NCI-H2171 treated with DMSO at 0.1 percent for 48 hours (cell line): ENCODE data around the gene PSORS1C2.
"Not testable (repeated sequence)": the region's sequence is repeated elsewhere in the genome, so short reads cannot be mapped to it uniquely, and the experiment has no call there.

ENCODE experiments used
- DNase-seq: peaks from one replicate; lab custom pipeline; 2025; lab: John Stamatoyannopoulos, UW

Gene PSORS1C2

GRCh38 chr6:31138982-31139381 is at the start of gene PSORS1C2:
Gene PSORS1C2, minus strand, starts transcription at chr6:31139066. Its CDS starts 40 bp downstream, at chr6:31139026.
- no peak for DNase-seq

- DNase-seq = no peak
These were observed 48.9 kb upstream of the PSORS1C2 start for GRCh38 chr6:31187780-31188194.

GRCh38 chr6:31186052-31186734 is 47.3 kb upstream of the PSORS1C2 start:
- DNase-seq = no peak

GRCh38 chr6:31185695-31186051 is 46.8 kb upstream of the PSORS1C2 start:
- not testable (repeated sequence) for DNase-seq

GRCh38 chr6:31183859-31184258 is 45.0 kb upstream of the PSORS1C2 start:
- DNase-seq = not testable (repeated sequence)

GRCh38 chr6:31183287-31183686 is 44.4 kb upstream of the PSORS1C2 start:
- DNase-seq = not testable (repeated sequence)

GRCh38 chr6:31180500-31180899 is 41.6 kb upstream of the PSORS1C2 start:
- no peak for DNase-seq

GRCh38 chr6:31179896-31180295 is 41.0 kb upstream of the PSORS1C2 start:
- no peak for DNase-seq

- no peak for DNase-seq
These were observed 40.1 kb upstream of the PSORS1C2 start for GRCh38 chr6:31179042-31179386.

GRCh38 chr6:31178143-31179041 is 39.5 kb upstream of the PSORS1C2 start:
- no peak for DNase-seq

GRCh38 chr6:31175971-31176370 is 37.1 kb upstream of the PSORS1C2 start:
- no peak for DNase-seq

GRCh38 chr6:31174378-31174777 is 35.5 kb upstream of the PSORS1C2 start:
- DNase-seq = no peak

- DNase-seq = no peak
These were observed 34.5 kb upstream of the PSORS1C2 start for GRCh38 chr6:31173406-31173805.

- DNase-seq = no peak
These were observed 34.1 kb upstream of the PSORS1C2 start for GRCh38 chr6:31172973-31173384.

- no peak for DNase-seq
These were observed 33.4 kb upstream of the PSORS1C2 start for GRCh38 chr6:31171931-31172905.

GRCh38 chr6:31170987-31171671 is 32.3 kb upstream of the PSORS1C2 start:
- no peak for DNase-seq

GRCh38 chr6:31170600-31170881 is 31.7 kb upstream of the PSORS1C2 start, which contains the start of gene POU5F1:
Gene POU5F1, minus strand, starts transcription at chr6:31170682. Its CDS starts 62 bp downstream, at chr6:31170620.
- no peak for DNase-seq

GRCh38 chr6:31169858-31170599 is 31.2 kb upstream of the PSORS1C2 start:
- not testable (repeated sequence) for DNase-seq

GRCh38 chr6:31169123-31169857 is 30.4 kb upstream of the PSORS1C2 start:
- DNase-seq = no peak

GRCh38 chr6:31168606-31169005 is 29.7 kb upstream of the PSORS1C2 start:
- DNase-seq = no peak
